B cell (primary cell): ENCODE data around the gene RPTOR. TPM values are rescaled to one million over a fixed set of nuclear protein-coding genes. Genes with fewer than 3 reads are reported as not detected.
A peak's percentile ranks its signal among the peaks of the same experiment; 100 is the strongest.

Source experiments
- ATAC-seq: fragments of 200-7000 bp; cut with Tn5 transposase; one replicate; pipeline ENCODE4 v1.10.0; 2021; ENCODE audit warnings: low read depth, mild to moderate bottlenecking, moderate number of reproducible peaks, moderate library complexity
- CTCF ChIA-PET: fragments of 350-600 bp; sonication (Branson Sonifier 250); formaldehyde crosslinking; loops from one replicate; lab custom pipeline; 2021; ENCODE audit warnings: antibody characterized with exemption, inconsistent platforms; lab: Charles Lee
- POLR2A ChIA-PET: fragments of 350-600 bp; sonication (Branson Sonifier 250); formaldehyde crosslinking; loops from one replicate; lab custom pipeline; 2021; ENCODE audit warnings: antibody characterized with exemption; lab: Charles Lee
- DNase-seq: peaks from one replicate; pipeline ENCODE4 v3.0.0; 2013
- H2AFZ ChIP-seq: 2 replicates; pipeline ENCODE4 v1.6.1; 2012; ENCODE audit warnings: mild to moderate bottlenecking, low read depth, low read length; ENCODE audit not compliant: insufficient read depth, poor library complexity, severe bottlenecking
- H3K27ac ChIP-seq, 2 donors: 1 replicate in 1 of 2; 2 replicates in 1 of 2; pipeline ENCODE4 v1.5.1; 2012 to 2013; ENCODE audit warnings: low read length in 2 of 2, mild to moderate bottlenecking in 2 of 2, moderate library complexity in 1 of 2
- H3K27me3 ChIP-seq, 4 experiments: fragments of 200-600 bp in 1 of 4; sonication (generic) in 1 of 4; replicated peaks in 1 of 4; 1 replicate in 2 of 4; 2 replicates in 2 of 4; pipeline versions ENCODE4 v1.6.1 to v1.7.0; 2013 to 2016; ENCODE audit warnings: low read length in 3 of 4, mild to moderate bottlenecking in 2 of 4, mixed read lengths in 1 of 4, moderate library complexity in 1 of 4; ENCODE audit not compliant: insufficient read depth in 4 of 4, control insufficient read depth in 3 of 4; ENCODE audit errors: control extremely low read depth in 1 of 4
- H3K36me3 ChIP-seq, 2 experiments: replicated peaks in 1 of 2; 1 replicate in 1 of 2; 2 replicates in 1 of 2; pipeline versions ENCODE4 v1.6.1 to v1.7.1; 2013; ENCODE audit warnings: low read length in 1 of 2; ENCODE audit not compliant: insufficient read depth in 2 of 2, control insufficient read depth in 1 of 2; ENCODE audit errors: control extremely low read depth in 1 of 2, extremely low read depth in 1 of 2
- H3K4me1 ChIP-seq, 2 donors: fragments of 200-600 bp in 1 of 2; sonication (generic) in 1 of 2; 1 replicate in 1 of 2; 2 replicates in 1 of 2; pipeline versions ENCODE4 v1.5.1 to v1.6.1; 2013 to 2017; ENCODE audit warnings: low read length in 2 of 2; ENCODE audit not compliant: control insufficient read depth in 2 of 2, insufficient read depth in 2 of 2
- H3K4me2 ChIP-seq: replicated peaks from 2 replicates; pipeline ENCODE3; 2012; ENCODE audit warnings: mild to moderate bottlenecking, low read depth, low read length; ENCODE audit not compliant: poor library complexity, severe bottlenecking
- H3K4me3 ChIP-seq, 5 experiments: fragments of 200-600 bp in 1 of 5; sonication (generic) in 1 of 5; 1 replicate in 3 of 5; 2 replicates in 2 of 5; pipeline versions ENCODE4 v1.5.1 to v1.7.0; 2011 to 2016; ENCODE audit warnings: low read length in 4 of 5, mild to moderate bottlenecking in 4 of 5, low read depth in 2 of 5, control low read depth in 1 of 5, moderate library complexity in 1 of 5; ENCODE audit not compliant: insufficient read depth in 1 of 5; ENCODE audit errors: control extremely low read depth in 1 of 5, extremely low read depth in 1 of 5
- H3K79me2 ChIP-seq: fragments of 200-600 bp; sonication (generic); one replicate; pipeline ENCODE4 v1.6.0; 2016; ENCODE audit warnings: low read length; ENCODE audit not compliant: control insufficient read depth, insufficient read depth
- H3K9ac ChIP-seq: fragments of 200-600 bp; sonication (generic); 2 replicates; pipeline ENCODE4 v1.6.1; 2017; ENCODE audit warnings: mild to moderate bottlenecking, low read length, moderate library complexity
- H3K9me3 ChIP-seq, 3 donors: one replicate each; pipeline versions ENCODE4 v1.6.1 to v1.7.1; 2013; ENCODE audit warnings: low read length in 2 of 3; ENCODE audit not compliant: control insufficient read depth in 2 of 3, insufficient read depth in 1 of 3; ENCODE audit errors: control extremely low read depth in 1 of 3
- H4K20me1 ChIP-seq: 2 replicates; pipeline ENCODE4 v1.6.0; 2012; ENCODE audit warnings: mild to moderate bottlenecking, low read length; ENCODE audit not compliant: insufficient read depth, control insufficient read depth, poor library complexity, severe bottlenecking
- H3K27ac Mint-ChIP-seq: one replicate; pipeline ENCODE4 v1.8.0; 2021; ENCODE audit warnings: mixed read lengths
- H3K27me3 Mint-ChIP-seq: one replicate; pipeline ENCODE4 v1.8.0; 2021; ENCODE audit warnings: mixed read lengths
- H3K4me1 Mint-ChIP-seq: one replicate; pipeline ENCODE4 v1.8.0; 2021; ENCODE audit warnings: mixed read lengths
- H3K4me3 Mint-ChIP-seq: one replicate; pipeline ENCODE4 v1.8.0; 2021; ENCODE audit warnings: mixed read lengths
- H3K9me3 Mint-ChIP-seq: one replicate; pipeline ENCODE4 v1.8.0; 2022; ENCODE audit warnings: mixed read lengths; ENCODE audit not compliant: insufficient read depth
- CTCF ChIP-seq: fragments of 200-600 bp; IDR thresholded peaks from one replicate; pipeline ENCODE4 v1.8.0; 2022; ENCODE audit warnings: antibody characterized with exemption, mild to moderate bottlenecking
- EZH2 ChIP-seq: IDR thresholded peaks from 2 replicates; pipeline ENCODE4 v1.6.1; 2012; ENCODE audit warnings: borderline replicate concordance, low read depth, mild to moderate bottlenecking, moderate library complexity, low read length; ENCODE audit not compliant: insufficient read depth, poor library complexity, severe bottlenecking
- WGBS: methylation state at CpG from one replicate; pipeline ENCODE4 v1.1.5; 2013; ENCODE audit warnings: missing lambda C conversion rate; ENCODE audit not compliant: insufficient coverage; 5-methylcytosine and 5-hydroxymethylcytosine counted together
- intact Hi-C: fragments of 100-400 bp; cut with micrococcal nuclease; formaldehyde crosslinking; loops from one replicate; pipeline ENCODE4 v1.10.0; 2022
- polyA plus RNA-seq: library from polyadenylated mRNA; depleted of rRNA; stranded (reverse); fragments of >200 nt; gene quantifications from 2 replicates; pipeline ENCODE4 v1.2.3, GENCODE V29; 2012
- total RNA-seq, 2 donors: library from RNA; stranded (reverse); fragments of 120-200 nt in 1 of 2; gene quantifications; 1 replicate in 1 of 2; 2 replicates in 1 of 2; pipeline versions ENCODE4 v1.2.3 to v1.2.4, GENCODE V29; 2013 to 2022

RPTOR gene
- total and polyA plus RNA-seq, 2 donors (not counting 1 experiment from before 2014, with no cell fraction given) = 13.4 to 58.8 TPM

GRCh38 chr17:80899402-80900268 lies 355.0 kb downstream of the RPTOR start:
- Mint-ChIP-seq H3K4me3 (no peak overlapping the region), H3K27ac (peak overlapping the region; percentile 15), H3K4me1 (peaks cover 22% of the 10 kb centered on the region), H3K9me3 (no peaks in the 10 kb centered on the region), H3K27me3 (no peaks in the 10 kb centered on the region)
- H3K9ac ChIP-seq = no peak overlapping the region
- intact Hi-C loops = no loop called here
- CTCF ChIA-PET = interaction anchor here (1.0 to 3.5 kb wide), 8 partner anchors 10 to 473 kb away, joined by 3 to 18 read pairs (median 4); no protein-coding TSS in a partner anchor
- H2AFZ ChIP-seq = no peak overlapping the region
- peak overlapping the region; percentile 8 for H3K4me2 ChIP-seq
- H3K36me3 ChIP-seq = peaks cover 0 to 17% of the 10 kb centered on the region in 2 experiments
- DNase-seq (peak; percentile 44), ATAC-seq (no peak)
- no peak overlapping the region for H3K4me3 ChIP-seq
- no peaks in the 10 kb centered on the region for H3K79me2 ChIP-seq
- H4K20me1 ChIP-seq = no peaks in the 10 kb centered on the region
- WGBS = 90% methylated on average over 16 of the region's 22 CpGs
- TF ChIP-seq EZH2 (no peak), CTCF (peak; percentile 47)
- no peaks in the 10 kb centered on the region for H3K9me3 ChIP-seq
- POLR2A ChIA-PET = interaction anchor here (1.1 kb wide), 1 partner anchor 10 kb away, joined by 5 read pairs; no protein-coding TSS in a partner anchor
- peak overlapping the region in 1 of 2 donors; percentile 91 for H3K27ac ChIP-seq
- peaks cover 29 to 30% of the 10 kb centered on the region in 2 donors for H3K4me1 ChIP-seq
- no peaks in the 10 kb centered on the region for H3K27me3 ChIP-seq

DNA sequence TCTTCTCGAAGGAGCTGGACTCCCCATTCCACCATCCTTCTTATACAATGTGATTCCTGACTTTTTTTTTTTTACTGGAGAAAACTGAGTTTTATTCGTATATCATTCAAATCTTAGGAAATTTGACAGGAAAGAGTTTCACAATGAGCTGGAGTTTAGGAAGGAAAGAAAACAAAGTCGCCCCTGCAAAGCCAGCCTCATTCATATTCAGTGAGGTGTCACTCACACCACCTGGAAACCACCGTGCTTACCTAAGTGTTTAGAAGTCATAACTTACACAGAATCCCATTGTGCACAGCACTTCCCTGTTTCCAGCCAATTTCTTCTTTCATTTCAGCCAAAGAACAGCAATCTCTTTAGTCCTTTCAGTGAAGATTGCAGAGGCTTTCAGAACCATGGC lies 356.7 kb downstream of the RPTOR start:
- WGBS = 30% methylated on average over 2 of the region's 4 CpGs
- Mint-ChIP-seq H3K27me3 (no peaks in the 10 kb centered on the region), H3K27ac (peak overlapping the region; percentile 76), H3K4me1 (peaks cover 22% of the 10 kb centered on the region), H3K9me3 (no peaks in the 10 kb centered on the region), H3K4me3 (no peak overlapping the region)
- no peak overlapping the region for H3K4me3 ChIP-seq
- no peak overlapping the region for H2AFZ ChIP-seq
- intact Hi-C loops = no loop called here
- POLR2A ChIA-PET = no interaction called here
- H3K4me1 ChIP-seq = peaks cover 29 to 30% of the 10 kb centered on the region in 2 donors
- TF ChIP-seq CTCF (no peak), EZH2 (no peak)
- H3K36me3 ChIP-seq = peaks cover 0 to 15% of the 10 kb centered on the region in 2 experiments
- ATAC-seq (peak; percentile 56), DNase-seq (peak; percentile 71)
- peak overlapping the region; percentile 51 for H3K4me2 ChIP-seq
- CTCF ChIA-PET = interaction anchor here (1.0 to 3.3 kb wide), 4 partner anchors 9 to 326 kb away, joined by 3 to 11 read pairs (median 4); no protein-coding TSS in a partner anchor
- peak overlapping the region; percentile 21 for H3K9ac ChIP-seq
- no peaks in the 10 kb centered on the region for H3K79me2 ChIP-seq
- no peaks in the 10 kb centered on the region for H4K20me1 ChIP-seq
- H3K27ac ChIP-seq = peak overlapping the region; percentile 31 to 91
- no peaks in the 10 kb centered on the region for H3K27me3 ChIP-seq
- H3K9me3 ChIP-seq = no peaks in the 10 kb centered on the region
